Activated naive CD4-positive, alpha-beta T cell treated with anti-CD3 and anti-CD28 coated beads, Interleukin-2, amount 50 U/mL, for 72 hours (primary cell): ENCODE data around the gene GTF3C5. TPM values are rescaled to one million over a fixed set of nuclear protein-coding genes. Genes with fewer than 3 reads are reported as not detected.
"Not testable (repeated sequence)": the region's sequence is repeated elsewhere in the genome, so short reads cannot be mapped to it uniquely, and the experiment has no call there.

Source experiments
- ATAC-seq, 2 donors: fragments of 150-1000 bp; cut with Tn5 transposase; 2 replicates each; pipeline ENCODE4 v1.10.0; 2021; ENCODE audit warnings: mild to moderate bottlenecking in 2 of 2, moderate library complexity in 2 of 2
- DNase-seq, 2 donors: peaks; one replicate each; pipeline ENCODE4 v3.0.0; 2021 to 2022; ENCODE audit warnings: low spot score in 2 of 2
- H3K27ac Mint-ChIP-seq, 2 donors: one replicate each; pipeline ENCODE4 v1.8.0; 2022; ENCODE audit warnings: mild to moderate bottlenecking in 2 of 2, mixed read lengths in 2 of 2
- H3K36me3 Mint-ChIP-seq, 2 donors: one replicate each; pipeline ENCODE4 v1.8.0; 2022; ENCODE audit warnings: mixed read lengths in 2 of 2
- H3K9me3 Mint-ChIP-seq, 2 donors: one replicate each; pipeline ENCODE4 v1.8.0; 2022; ENCODE audit warnings: mixed read lengths in 2 of 2
- total RNA-seq, 2 donors: library from RNA; stranded (reverse); gene quantifications; one replicate each; pipeline ENCODE4 v1.2.3, GENCODE V29; 2022

Gene GTF3C5
- total RNA-seq, 2 donors from 2014 or later, result 104 to 194 TPM

DNA sequence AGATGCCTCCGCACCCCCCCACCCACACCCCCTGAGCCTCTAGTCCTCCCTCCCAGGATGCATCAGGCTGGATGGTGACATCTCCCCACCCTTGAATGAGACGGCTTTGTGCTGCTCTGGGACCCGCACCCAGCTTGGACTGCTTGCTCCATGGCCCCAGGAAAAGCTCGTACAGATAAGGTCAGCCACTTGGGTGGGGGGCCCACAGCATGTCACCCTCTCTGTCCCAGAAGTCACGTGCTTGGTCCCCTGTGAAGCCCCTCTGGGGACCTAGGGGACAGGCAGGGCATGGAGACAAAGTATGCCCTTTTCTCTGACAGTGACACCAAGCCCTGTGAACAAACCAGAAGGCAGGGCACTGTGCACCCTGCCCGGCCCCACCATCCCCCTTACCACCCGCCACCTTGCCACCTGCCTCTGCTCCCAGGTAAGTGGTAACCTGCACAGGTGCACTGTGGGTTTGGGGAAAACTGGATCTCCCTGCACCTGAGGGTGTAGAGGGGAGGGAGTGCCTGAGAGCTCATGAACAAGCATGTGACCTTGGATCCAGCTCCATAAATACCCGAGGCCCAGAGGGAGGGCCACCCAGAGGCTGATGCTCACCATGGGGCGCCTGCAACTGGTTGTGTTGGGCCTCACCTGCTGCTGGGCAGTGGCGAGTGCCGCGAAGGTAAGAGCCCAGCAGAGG, 51.3 kb downstream of the GTF3C5 start:
- ATAC-seq, H3K36me3 Mint-ChIP-seq, H3K27ac Mint-ChIP-seq, H3K9me3 Mint-ChIP-seq: not testable (repeated sequence)
- DNase-seq, result peak in 1 of 2 donors; percentile 40

DNA sequence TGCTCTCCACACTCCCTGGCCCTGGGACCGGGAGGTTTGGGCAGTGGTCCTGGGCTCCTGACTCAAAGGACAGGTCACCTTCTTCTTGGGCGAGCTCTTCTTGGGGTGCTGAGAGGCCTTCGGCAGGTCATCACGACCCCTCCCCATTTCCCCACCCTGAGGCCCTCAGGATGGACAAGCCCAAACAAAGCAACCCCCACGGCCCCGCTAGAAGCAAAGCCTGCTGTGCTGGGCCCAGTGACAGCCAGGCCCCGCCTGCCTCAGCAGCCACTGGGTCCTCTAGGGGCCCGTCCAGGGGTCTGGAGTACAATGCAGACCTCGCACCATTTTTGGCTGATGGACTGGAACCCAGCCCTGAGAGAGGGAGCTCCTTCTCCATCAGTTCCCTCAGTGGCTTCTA, 52.9 kb downstream of the GTF3C5 start:
- not testable (repeated sequence) for H3K27ac Mint-ChIP-seq, H3K36me3 Mint-ChIP-seq, H3K9me3 Mint-ChIP-seq, ATAC-seq
- DNase-seq, result peak in 1 of 2 donors; percentile 35

DNA sequence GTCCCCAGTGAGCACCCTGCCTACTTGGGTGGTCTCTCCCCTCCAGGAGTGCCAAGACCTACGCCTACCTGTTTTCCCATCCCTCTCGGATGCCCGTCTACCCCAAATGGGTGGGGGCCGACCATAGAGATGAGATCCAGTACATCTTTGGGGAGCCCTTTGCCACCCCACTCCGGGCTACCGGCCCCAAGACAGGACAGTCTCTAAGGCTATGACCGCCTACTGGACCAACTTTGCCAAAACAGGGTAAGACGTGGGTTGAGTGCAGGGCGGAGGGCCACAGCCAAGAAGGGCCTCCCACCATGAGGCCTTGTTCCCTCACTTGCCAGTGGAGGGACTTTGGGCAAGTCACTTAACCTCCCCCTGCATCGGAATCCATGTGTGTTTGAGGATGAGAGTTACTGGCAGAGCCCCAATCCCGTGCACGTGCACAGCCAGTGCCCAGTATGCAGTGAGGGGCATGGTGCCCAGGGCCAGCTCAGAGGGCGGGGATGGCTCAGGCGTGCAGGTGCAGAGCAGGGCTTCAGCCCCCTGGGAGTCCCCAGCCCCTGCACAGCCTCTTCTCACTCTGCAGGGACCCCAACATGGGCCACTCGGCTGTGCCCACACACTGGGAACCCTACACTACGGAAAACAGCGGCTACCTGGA, 55.5 kb downstream of the GTF3C5 start:
- not testable (repeated sequence) for ATAC-seq, H3K27ac Mint-ChIP-seq, H3K9me3 Mint-ChIP-seq, H3K36me3 Mint-ChIP-seq
- peak in 1 of 2 donors; percentile 16 for DNase-seq

DNA sequence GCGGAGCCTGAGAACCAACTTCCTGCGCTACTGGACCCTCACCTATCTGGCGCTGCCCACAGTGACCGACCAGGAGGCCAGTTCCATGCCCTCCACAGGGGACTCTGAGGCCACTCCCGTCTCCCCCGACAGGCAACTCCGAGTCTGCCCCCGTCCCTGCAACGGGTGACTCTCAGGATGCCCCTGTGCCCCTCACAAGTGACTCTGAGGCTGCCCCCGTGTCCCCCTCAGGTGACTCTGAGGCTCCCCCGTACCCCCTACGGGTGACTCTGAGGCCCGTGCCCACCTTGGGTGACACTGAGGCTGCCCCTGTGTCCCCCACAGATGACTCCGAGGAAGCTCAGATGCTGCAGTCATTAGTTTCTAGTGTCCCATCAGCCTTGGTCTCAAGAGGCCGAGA, 56.1 kb downstream of the GTF3C5 start:
- DNase-seq (peak in 1 of 2 donors; percentile 30), ATAC-seq (no peak)
- Mint-ChIP-seq H3K36me3 (no peaks in the 10 kb centered on the region), H3K9me3 (no peaks in the 10 kb centered on the region), H3K27ac (peak overlapping the region in 1 of 2 donors; percentile 64)

DNA sequence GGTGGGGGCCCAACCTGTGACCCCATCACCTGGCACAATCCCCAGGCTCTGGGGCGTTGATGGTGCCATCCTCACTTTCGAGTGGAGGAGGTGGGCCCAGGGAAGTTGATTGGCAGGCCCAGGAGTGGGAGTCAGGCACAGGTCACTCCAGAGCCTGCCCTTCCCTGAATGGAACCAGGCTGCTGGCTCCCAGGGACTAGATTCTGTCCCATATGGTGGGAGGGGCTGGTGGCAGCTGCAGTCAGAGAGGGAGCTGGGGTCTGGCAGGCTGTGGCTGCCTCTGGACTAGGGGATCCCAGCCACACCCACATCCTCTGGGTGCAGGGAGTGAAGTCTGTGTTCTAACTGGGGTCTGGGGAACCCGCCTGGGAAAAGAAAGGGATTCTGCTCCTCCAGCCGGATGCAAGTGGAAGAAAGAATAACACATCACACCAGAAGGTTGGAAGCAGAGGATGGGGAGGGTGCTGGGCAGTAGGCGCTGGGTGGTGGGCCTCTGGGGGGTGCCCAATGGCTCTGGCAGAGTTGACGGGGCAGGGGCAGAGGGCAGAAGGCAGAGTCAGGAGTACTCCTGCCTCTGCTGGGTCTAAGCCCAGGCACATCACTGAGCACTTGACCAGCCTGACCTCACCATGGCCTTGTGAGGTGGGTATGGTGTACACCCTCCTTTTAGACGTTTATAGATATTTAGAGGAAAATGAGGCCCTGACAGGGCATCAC, 56.8 kb downstream of the GTF3C5 start:
- no peak for ATAC-seq

DNA sequence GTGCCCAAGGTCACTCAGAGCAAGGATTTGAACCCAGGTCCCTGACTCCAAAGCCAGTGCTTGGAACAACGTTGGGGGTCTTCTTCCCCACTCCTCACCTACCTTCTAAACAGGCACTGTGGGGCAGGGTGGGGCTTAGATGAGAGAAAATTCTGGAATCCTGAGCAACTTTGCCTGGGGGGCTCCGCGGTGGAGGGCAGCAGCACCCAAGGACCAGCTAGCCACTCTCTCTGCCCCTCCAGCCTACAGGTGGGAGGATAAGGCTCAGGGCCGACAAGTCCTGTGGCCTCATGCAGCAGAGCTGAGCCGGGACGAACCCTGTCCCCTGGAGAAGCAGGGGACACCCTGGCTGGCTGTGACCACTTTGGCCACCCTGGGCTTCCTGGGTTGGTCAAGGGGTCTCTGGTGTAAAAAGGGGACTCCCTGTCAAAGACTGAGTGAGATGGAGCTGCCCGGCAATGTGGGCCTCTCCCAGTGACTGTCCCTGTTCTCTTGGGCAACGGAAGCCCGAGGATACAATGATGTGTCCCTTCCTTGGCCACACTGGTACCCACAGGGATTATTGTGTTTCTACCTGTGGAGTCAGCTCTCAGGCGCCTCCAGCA, 57.5 kb downstream of the GTF3C5 start:
- no peaks in the 10 kb centered on the region for H3K9me3 Mint-ChIP-seq

More for the DNA sequence above, 56.8 kb downstream of the GTF3C5 start:
- peak in 1 of 2 donors; percentile 35 for DNase-seq
- no peaks in the 10 kb centered on the region for H3K36me3 Mint-ChIP-seq
- no peaks in the 10 kb centered on the region for H3K9me3 Mint-ChIP-seq
- peak overlapping the region in 1 of 2 donors; percentile 64 for H3K27ac Mint-ChIP-seq

DNA sequence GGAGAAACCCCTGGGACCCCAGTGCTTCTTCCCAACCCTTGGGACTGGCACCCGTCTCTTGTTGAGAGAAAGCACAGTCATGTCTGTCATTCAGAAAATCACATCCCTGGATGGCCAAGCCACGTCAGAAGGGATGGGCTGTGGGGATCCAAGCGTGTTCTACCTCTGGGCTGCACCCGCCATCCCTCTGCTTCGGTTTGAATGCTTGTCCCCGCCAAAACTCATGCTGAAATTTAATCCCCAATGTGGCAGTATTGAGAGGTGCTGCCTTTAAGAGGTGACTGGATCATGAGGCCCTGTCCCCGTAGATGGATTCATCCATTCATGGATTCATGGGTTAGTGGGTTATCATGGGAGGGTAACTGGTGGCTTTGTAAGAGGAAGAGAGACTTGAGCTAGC, 58.0 kb downstream of the GTF3C5 start:
- no peak for ATAC-seq
- no peaks in the 10 kb centered on the region for H3K9me3 Mint-ChIP-seq
- H3K27ac Mint-ChIP-seq, result no peak overlapping the region
- no peaks in the 10 kb centered on the region for H3K36me3 Mint-ChIP-seq
- peak in 1 of 2 donors; percentile 20 for DNase-seq

More for the DNA sequence above, 57.5 kb downstream of the GTF3C5 start:
- H3K36me3 Mint-ChIP-seq, result no peaks in the 10 kb centered on the region
- H3K27ac Mint-ChIP-seq, result no peak overlapping the region
- ATAC-seq (no peak), DNase-seq (peak in 1 of 2 donors; percentile 47)

DNA sequence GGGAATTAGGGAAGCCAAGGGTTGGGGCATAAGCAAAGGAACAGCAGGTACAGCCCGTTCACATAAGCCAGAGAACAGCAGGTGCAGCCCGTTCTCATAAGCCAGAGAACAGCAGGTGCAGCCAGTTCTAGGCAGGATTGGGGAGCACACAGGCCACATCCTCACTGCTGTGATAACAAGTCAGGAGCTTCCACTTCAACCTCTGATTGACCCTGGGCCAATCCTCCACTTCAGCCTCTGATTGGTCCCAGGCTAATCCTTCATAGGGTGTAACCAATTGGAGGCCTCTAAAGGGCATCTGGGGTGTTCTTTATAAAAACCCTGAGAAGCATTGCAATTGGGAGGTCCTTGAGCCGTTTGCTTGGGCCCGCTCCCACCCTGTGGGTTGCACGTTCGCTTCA, 58.5 kb downstream of the GTF3C5 start:
- DNase-seq (peak in 1 of 2 donors; percentile 49), ATAC-seq (peak in 1 of 2 donors; percentile 41)
- no peak overlapping the region for H3K27ac Mint-ChIP-seq
- H3K36me3 Mint-ChIP-seq, result no peaks in the 10 kb centered on the region
- no peaks in the 10 kb centered on the region for H3K9me3 Mint-ChIP-seq

DNA sequence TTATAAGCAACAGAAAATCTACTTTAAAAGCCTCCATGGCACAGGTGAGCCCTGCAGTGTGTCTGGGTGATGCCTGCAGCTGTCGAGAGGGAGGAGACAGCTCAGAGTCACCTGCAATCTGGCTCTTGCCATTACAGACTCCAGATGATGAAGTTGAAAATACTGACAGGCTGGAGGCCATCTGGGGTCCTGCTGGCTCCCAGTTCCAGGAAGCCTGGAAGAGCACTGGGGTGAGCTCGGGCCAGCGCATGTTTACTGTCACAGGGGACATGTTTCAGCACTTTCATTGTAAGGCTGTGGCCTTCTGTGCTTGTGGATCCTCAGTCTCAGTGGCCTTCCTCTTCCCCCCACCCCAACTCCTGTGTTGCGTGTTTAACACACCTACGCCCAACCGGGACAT, 59.4 kb downstream of the GTF3C5 start:
- no peaks in the 10 kb centered on the region for H3K9me3 Mint-ChIP-seq
- no peak overlapping the region for H3K27ac Mint-ChIP-seq
- no peaks in the 10 kb centered on the region for H3K36me3 Mint-ChIP-seq
- DNase-seq (peak in 1 of 2 donors; percentile 21), ATAC-seq (no peak)

DNA sequence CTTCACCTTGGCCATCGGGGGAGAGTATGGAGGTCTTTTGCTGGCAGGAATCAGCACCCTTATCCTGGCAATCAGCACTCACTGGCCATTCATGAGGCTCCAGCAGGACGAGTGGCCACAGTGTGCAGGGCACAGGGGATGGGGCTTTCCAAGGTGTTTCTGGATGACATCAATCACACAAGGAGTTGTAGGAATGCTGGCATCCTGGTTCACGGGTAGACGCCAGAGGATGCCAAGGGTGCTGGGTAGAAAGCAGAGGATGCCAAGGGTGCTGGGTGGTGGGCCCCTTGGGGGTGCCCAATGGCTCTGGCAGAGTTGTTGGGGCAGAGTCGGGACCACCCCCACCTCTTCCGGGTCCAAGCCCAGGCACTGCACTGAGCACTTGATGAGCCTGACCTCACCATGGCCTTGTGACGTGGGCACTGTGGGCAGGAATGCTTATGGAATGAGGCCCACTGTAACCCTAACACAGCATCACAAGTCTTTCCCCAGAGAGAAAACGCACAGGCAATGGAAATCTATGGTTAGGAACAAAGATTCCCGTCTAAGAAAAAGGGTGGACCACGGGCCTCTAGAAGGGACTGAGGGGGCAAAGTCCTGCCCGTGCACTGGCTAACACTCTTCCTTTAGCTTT, 60.1 kb downstream of the GTF3C5 start:
- Mint-ChIP-seq H3K27ac (no peak overlapping the region), H3K36me3 (peaks cover under 1 to 2% of the 10 kb centered on the region in 2 donors), H3K9me3 (peaks cover under 1 to 2% of the 10 kb centered on the region in 2 donors)
- no peak for ATAC-seq
- DNase-seq, result peak in 1 of 2 donors; percentile 21

DNA sequence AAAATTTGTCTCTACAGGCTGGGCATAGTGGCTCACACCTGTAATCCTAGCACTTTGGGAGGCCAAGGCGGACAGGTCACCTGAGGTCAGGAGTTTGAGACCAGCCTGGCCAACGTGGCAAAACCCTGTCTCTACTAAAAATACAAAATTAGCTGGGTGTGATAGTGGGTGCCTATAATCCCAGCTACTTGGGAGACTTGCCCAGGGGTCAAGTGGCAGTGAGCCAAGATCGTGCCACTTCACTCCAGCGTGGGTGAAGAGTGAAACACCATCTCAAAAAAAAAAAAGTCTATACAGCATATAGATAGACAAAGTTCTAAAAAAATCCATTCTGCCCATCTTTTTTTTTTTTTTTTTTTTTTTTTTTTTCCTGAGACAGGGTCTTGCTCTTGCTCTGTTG, 63.6 kb downstream of the GTF3C5 start:
- not testable (repeated sequence) for DNase-seq, H3K27ac Mint-ChIP-seq, H3K9me3 Mint-ChIP-seq
- ATAC-seq, result peak in 1 of 2 donors; percentile 9
- peaks cover 25 to 33% of the 10 kb centered on the region in 2 donors for H3K36me3 Mint-ChIP-seq

DNA sequence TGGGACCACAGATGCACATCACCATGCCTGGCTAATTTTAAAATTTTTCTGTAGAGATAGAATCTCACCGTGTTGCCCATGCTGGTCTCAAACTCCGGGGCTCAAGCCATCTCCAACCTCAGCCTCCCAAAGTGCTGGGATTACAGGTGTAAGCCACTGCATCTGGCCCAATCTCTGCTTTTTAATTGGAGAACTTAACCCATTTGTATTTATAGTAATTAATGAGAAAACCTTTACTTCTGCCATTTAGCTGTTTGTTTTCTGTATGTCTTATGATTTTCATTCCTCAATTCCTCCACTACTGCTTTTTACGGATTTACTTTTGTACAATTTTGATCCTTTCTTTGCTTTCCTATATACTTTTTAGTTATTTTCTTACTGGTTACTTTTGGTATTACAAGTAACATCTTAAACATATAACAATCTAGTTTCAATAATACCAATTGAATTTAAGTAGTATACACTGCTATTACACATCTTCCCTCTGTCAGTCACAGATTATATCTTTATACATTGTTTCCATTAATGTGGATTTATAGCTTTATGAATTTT, 64.1 kb downstream of the GTF3C5 start:
- Mint-ChIP-seq H3K9me3 (peaks cover 9% of the 10 kb centered on the region in 2 donors), H3K36me3 (peaks cover 26 to 35% of the 10 kb centered on the region in 2 donors), H3K27ac (no peak overlapping the region)
- DNase-seq, result no peak
- ATAC-seq, result no peak

DNA sequence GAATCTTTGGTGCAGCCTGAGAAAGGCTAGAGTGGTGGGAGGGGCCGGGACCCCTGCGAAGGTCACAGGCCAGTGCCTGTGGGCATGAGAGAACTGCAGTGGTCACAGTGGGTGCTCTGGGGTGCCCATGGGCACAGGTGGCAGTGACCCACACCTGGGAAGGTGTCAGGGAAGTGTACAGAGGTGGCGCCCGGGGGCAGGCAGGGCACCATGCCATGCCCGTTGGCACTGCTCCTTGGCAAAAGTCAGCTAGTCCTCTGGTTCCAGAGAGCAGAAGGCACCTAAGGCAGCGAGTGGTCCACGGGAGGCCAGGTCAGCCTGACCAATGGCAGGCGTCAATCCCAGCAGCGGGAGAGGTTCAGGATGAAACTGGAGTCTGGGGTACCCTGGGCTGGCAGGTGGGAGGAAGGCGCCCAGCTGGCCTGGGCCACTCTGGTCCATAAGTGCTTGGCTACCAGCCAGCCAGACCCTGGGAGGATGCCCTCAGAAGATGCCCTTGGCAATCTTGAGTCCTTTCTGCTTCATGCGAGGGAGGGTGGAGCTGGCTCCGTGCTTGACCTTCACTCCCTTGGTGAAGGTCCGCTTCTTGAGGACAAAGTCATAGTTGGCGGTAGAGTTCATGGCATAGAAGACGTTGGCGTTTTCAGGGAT, 67.4 kb downstream of the GTF3C5 start:
- DNase-seq, result no peak
- Mint-ChIP-seq H3K9me3 (peaks cover 9% of the 10 kb centered on the region in 2 donors), H3K27ac (peak overlapping the region in 1 of 2 donors; percentile 33), H3K36me3 (peaks cover 37 to 48% of the 10 kb centered on the region in 2 donors)
- ATAC-seq, result no peak

DNA sequence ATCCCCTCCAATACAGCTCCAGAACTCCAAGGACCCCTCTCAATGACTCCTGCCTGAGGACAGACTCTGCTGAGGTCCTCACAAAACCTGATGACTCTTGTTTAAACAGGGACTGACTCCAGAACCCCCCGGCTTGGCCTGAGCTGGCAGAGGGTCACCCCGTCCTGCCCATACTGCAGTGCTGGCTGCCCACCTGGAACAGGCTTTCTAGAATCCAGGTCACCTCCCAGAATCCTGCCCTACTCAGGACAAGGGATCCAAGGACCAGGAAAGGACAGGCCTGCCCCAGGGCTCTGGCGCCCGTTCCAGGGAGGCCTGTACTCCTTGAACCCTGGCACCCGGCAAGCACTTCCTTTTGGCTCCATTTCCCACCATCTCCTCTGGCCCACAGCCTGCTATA, 68.1 kb downstream of the GTF3C5 start:
- ATAC-seq (no peak), DNase-seq (no peak)
- H3K27ac Mint-ChIP-seq, result peak overlapping the region in 1 of 2 donors; percentile 33
- H3K9me3 Mint-ChIP-seq, result peaks cover 9% of the 10 kb centered on the region in 2 donors
- peaks cover 37 to 48% of the 10 kb centered on the region in 2 donors for H3K36me3 Mint-ChIP-seq

DNA sequence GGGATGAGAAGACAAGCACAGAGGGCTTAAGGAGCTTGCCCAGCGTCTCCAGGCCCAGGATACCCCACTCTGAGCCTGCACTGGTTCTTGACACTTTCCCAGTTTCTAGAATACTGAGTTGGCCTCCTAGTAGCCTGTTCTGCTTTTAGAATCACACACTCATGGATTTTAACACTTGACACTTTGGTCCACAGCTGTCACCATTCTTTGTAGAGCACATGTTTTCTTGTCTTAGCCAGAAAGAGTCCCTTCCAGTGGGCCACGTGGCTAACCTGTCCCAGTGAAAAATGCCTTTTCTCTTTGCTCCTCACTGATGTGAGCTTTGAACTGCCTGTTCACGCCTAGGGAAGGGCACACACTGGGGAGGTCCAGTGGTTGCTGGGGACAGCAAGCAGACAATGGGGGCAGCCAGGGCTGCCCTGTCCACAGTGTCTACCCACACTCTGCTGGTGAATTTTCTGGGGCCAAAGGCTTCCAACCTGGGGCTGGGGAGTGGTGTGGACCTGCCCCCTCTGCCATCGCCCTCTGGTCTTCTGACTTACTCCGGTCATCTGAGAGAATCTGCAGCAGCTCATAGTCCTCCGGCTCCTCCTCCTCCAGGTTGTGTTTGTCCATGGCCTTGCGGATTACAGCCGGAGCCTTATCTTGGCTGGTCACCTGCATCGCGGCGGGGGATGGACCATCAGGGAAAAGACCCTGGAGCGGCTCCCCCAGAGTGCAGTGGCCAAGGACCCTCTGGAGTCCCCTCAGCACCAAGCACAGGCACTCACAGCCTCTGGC, 69.1 kb downstream of the GTF3C5 start:
- ATAC-seq, result no peak
- peaks cover 37 to 48% of the 10 kb centered on the region in 2 donors for H3K36me3 Mint-ChIP-seq
- DNase-seq, result peak in 1 of 2 donors; percentile 50
- H3K9me3 Mint-ChIP-seq, result peaks cover 9% of the 10 kb centered on the region in 2 donors
- no peak overlapping the region for H3K27ac Mint-ChIP-seq
